Upper lobe of left lung (tissue), 6 donors: ENCODE data around the gene POFUT2. TPM values are rescaled to one million over a fixed set of nuclear protein-coding genes. Genes with fewer than 3 reads are reported as not detected.

Experiments
- ATAC-seq, 2 donors: fragments of 200-7000 bp; cut with Tn5 transposase; one replicate each; pipeline ENCODE4 v1.9.1; 2022; ENCODE audit warnings: mild to moderate bottlenecking in 2 of 2, moderate library complexity in 2 of 2; ENCODE audit not compliant: low FRiP score in 2 of 2
- DNase-seq, 2 donors: peaks; one replicate each; pipeline ENCODE4 v3.0.0-alpha.2; 2019 to 2020
- H3K27ac ChIP-seq, 4 donors: fragments of 200-600 bp; sonication (generic); one replicate each; pipeline ENCODE4 v1.5.1; 2016 to 2019
- H3K27me3 ChIP-seq, 4 donors: fragments of 200-600 bp; sonication (generic); one replicate each; pipeline ENCODE4 v1.5.1; 2017 to 2019
- H3K36me3 ChIP-seq, 4 donors: fragments of 200-600 bp; sonication (generic); one replicate each; pipeline ENCODE4 v1.5.1; 2016 to 2019
- H3K4me1 ChIP-seq, 4 donors: fragments of 200-600 bp; sonication (generic); one replicate each; pipeline ENCODE4 v1.5.1; 2018 to 2019
- H3K4me3 ChIP-seq, 4 donors: fragments of 200-600 bp; sonication (generic); one replicate each; pipeline ENCODE4 v1.5.1; 2017 to 2019; ENCODE audit warnings: mild to moderate bottlenecking in 2 of 4, moderate library complexity in 1 of 4
- H3K9me3 ChIP-seq, 4 donors: fragments of 200-600 bp; sonication (generic); one replicate each; pipeline ENCODE4 v1.5.1; 2018 to 2019
- CTCF ChIP-seq, 6 experiments: fragments of 450-650 bp in 4 of 6; fragments of 200-600 bp in 2 of 6; sonication (generic) in 2 of 6; IDR thresholded peaks; one replicate each; pipeline ENCODE4 v1.5.1; 2016 to 2019; ENCODE audit warnings: antibody characterized with exemption in 6 of 6
- EP300 ChIP-seq, 4 donors: sonication (generic); formaldehyde crosslinking; IDR thresholded peaks; one replicate each; pipeline ENCODE4 v1.5.1; 2017; ENCODE audit warnings: antibody characterized with exemption in 4 of 4, control low read depth in 2 of 4
- POLR2A ChIP-seq, 4 donors: fragments of 450-650 bp; IDR thresholded peaks; one replicate each; pipeline ENCODE4 v1.5.1; 2016 to 2017; ENCODE audit warnings: antibody characterized with exemption in 4 of 4, mild to moderate bottlenecking in 2 of 4
- POLR2AphosphoS5 ChIP-seq, 2 donors: sonication (generic); formaldehyde crosslinking; IDR thresholded peaks; one replicate each; pipeline ENCODE4 v1.5.1; 2017; ENCODE audit warnings: antibody characterized with exemption in 2 of 2
- WGBS, 2 donors: methylation state at CpG; one replicate each; pipeline ENCODE4 v1.1.5; 2017 to 2018; 5-methylcytosine and 5-hydroxymethylcytosine counted together
- total RNA-seq, 6 donors: library from RNA; depleted of rRNA in 4 of 6; stranded (reverse); fragments of >200 nt in 4 of 6; gene quantifications; one replicate each; pipeline versions ENCODE4 v1.1.0 to v1.2.1, GENCODE V29; 2016 to 2021
- donor health status: DM: no; HTN: no; CAD: no; lungs with moderate emphysema.
- donor health status: DM: no; HTN: yes; CAD: no; lungs with severe emphysema.

The POFUT2 gene
- total RNA-seq, 6 donors from 2014 or later = 19.9 to 89.1 (median 32.5) TPM

- no peak overlapping the region for H3K27ac ChIP-seq
- no peaks in the 10 kb centered on the region for H3K36me3 ChIP-seq
- TF ChIP-seq POLR2A (IDR thresholded peaks at IDR 0.05) (no peak), CTCF (IDR thresholded peaks at IDR 0.05) (no peak), EP300 (IDR thresholded peaks at IDR 0.05) (no peak), POLR2AphosphoS5 (IDR thresholded peaks at IDR 0.05) (no peak)
- no peak overlapping the region for H3K4me3 ChIP-seq
- no peaks in the 10 kb centered on the region for H3K9me3 ChIP-seq
- peaks cover 0 to 17% (median 2%) of the 10 kb centered on the region in 4 donors for H3K4me1 ChIP-seq
- 66 to 67% methylated on average over 13 to 30 of the region's 31 CpGs for WGBS, 2 donors
- DNase-seq = peak in 1 of 2 donors; percentile 64
- H3K27me3 ChIP-seq = peaks cover 0 to 3% (median 0%) of the 10 kb centered on the region in 4 donors
- ATAC-seq = no peak
Measured at GRCh38 chr21:45256021-45256911, 31.4 kb downstream of the POFUT2 start.

- Histone ChIP-seq H3K4me3 (no peak overlapping the region), H3K27ac (no peak overlapping the region), H3K9me3 (no peaks in the 10 kb centered on the region), H3K4me1 (peaks cover 0 to 17% (median 2%) of the 10 kb centered on the region in 4 donors), H3K27me3 (peaks cover 0 to 3% (median 0%) of the 10 kb centered on the region in 4 donors), H3K36me3 (no peaks in the 10 kb centered on the region)
- no peak for TF ChIP-seq CTCF (IDR thresholded peaks at IDR 0.05)
- no peak for TF ChIP-seq POLR2AphosphoS5 (IDR thresholded peaks at IDR 0.05)
- no peak for TF ChIP-seq EP300 (IDR thresholded peaks at IDR 0.05)
- TF ChIP-seq POLR2A (IDR thresholded peaks at IDR 0.05) = no peak
- 56 to 60% methylated on average over 1 to 17 of the region's 22 CpGs for WGBS, 2 donors
- no peak for ATAC-seq
- peak in 1 of 2 donors; percentile 71 for DNase-seq
Measured at GRCh38 chr21:45255381-45256020, 32.2 kb downstream of the POFUT2 start.

DNA sequence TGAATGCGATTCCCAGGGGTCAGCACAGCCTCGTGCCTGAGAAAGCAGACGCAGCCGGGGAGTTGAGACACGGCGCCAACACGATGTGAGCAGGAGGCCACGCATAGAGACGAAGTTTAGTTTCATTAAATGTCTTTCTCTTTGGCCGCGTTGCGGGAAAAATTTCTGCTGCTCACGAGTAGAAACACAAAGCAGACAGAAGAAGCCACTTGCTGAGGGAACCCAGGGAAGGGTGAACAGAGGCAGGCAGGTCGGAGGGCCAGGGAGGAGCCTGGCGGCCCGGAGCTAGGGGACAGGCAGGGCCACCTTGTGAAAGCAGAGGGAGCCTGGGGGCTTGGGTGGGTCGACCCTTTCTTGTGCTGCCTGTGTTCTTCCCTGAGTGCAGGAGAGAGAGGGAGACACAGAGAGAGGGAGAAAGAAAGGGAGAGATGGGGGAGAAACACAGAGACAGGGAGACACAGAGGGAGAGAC, 33.2 kb downstream of the POFUT2 start:
- H3K4me3 ChIP-seq = no peak overlapping the region
- 82% methylated on average over 16 to 17 of the region's 17 CpGs for WGBS, 2 donors
- peaks cover 0 to 3% (median 0%) of the 10 kb centered on the region in 4 donors for H3K27me3 ChIP-seq
- TF ChIP-seq POLR2AphosphoS5 (IDR thresholded peaks at IDR 0.05) (no peak), CTCF (IDR thresholded peaks at IDR 0.05) (no peak), EP300 (IDR thresholded peaks at IDR 0.05) (no peak), POLR2A (IDR thresholded peaks at IDR 0.05) (no peak)
- H3K27ac ChIP-seq = no peak overlapping the region
- no peaks in the 10 kb centered on the region for H3K9me3 ChIP-seq
- DNase-seq (no peak), ATAC-seq (no peak)
- H3K36me3 ChIP-seq = no peaks in the 10 kb centered on the region
- peaks cover 0 to 17% (median 2%) of the 10 kb centered on the region in 4 donors for H3K4me1 ChIP-seq

- DNase-seq (peak in 1 of 2 donors; percentile 70), ATAC-seq (no peak)
- no peak overlapping the region for H3K4me3 ChIP-seq
- no peak overlapping the region for H3K27ac ChIP-seq
- no peak for TF ChIP-seq POLR2A (IDR thresholded peaks at IDR 0.05)
- TF ChIP-seq CTCF (IDR thresholded peaks at IDR 0.05) = no peak
- TF ChIP-seq POLR2AphosphoS5 (IDR thresholded peaks at IDR 0.05) = no peak
- no peak for TF ChIP-seq EP300 (IDR thresholded peaks at IDR 0.05)
- 80 to 88% methylated on average over 12 of the region's 28 CpGs for WGBS, 2 donors
- peaks cover 0 to 17% (median 2%) of the 10 kb centered on the region in 4 donors for H3K4me1 ChIP-seq
- H3K36me3 ChIP-seq = no peaks in the 10 kb centered on the region
- H3K27me3 ChIP-seq = peaks cover 0 to 3% (median 0%) of the 10 kb centered on the region in 4 donors
- H3K9me3 ChIP-seq = no peaks in the 10 kb centered on the region
Measured at GRCh38 chr21:45253633-45254459, 33.8 kb downstream of the POFUT2 start.
